GM10266 (cell line): ENCODE measurements around the gene SMYD4.
"Not testable (repeated sequence)": the region's sequence is repeated elsewhere in the genome, so short reads cannot be mapped to it uniquely, and the experiment has no call there.

Source experiments
- DNase-seq: peaks from one replicate; pipeline ENCODE4 v3.0.0; 2012; ENCODE audit errors: extremely low spot score
- TF ChIP-seq, protein P1 (sequence below): IDR thresholded peaks from 2 replicates; pipeline ENCODE4 v1.5.1; 2012; ENCODE audit warnings: mild to moderate bottlenecking, low read depth; ENCODE audit not compliant: control insufficient read depth, insufficient read depth; ENCODE audit errors: missing control alignments

Gene SMYD4

DNA sequence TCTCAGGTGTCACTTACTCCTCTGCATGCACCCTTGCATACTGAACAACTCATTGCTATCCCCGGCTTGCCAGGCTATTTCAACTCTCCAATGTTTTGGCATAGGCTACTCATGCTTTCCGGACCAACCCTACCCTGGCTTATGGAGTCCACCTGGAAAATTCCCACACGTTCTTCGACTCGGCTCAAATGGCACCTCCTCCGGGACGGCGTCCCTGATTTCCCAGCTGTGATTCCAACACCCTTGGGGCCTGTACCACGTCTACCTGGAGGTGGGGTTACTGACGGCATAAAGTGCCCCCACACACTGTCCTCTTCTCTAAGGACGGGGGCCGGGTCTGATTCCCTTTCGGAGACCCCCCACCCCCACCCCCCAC lies 498 bp downstream of the SMYD4 start:
- no peak for DNase-seq

GRCh38 chr17:1820528-1821252 lies 9.0 kb downstream of the SMYD4 start:
- TF ChIP-seq, protein P1, sequence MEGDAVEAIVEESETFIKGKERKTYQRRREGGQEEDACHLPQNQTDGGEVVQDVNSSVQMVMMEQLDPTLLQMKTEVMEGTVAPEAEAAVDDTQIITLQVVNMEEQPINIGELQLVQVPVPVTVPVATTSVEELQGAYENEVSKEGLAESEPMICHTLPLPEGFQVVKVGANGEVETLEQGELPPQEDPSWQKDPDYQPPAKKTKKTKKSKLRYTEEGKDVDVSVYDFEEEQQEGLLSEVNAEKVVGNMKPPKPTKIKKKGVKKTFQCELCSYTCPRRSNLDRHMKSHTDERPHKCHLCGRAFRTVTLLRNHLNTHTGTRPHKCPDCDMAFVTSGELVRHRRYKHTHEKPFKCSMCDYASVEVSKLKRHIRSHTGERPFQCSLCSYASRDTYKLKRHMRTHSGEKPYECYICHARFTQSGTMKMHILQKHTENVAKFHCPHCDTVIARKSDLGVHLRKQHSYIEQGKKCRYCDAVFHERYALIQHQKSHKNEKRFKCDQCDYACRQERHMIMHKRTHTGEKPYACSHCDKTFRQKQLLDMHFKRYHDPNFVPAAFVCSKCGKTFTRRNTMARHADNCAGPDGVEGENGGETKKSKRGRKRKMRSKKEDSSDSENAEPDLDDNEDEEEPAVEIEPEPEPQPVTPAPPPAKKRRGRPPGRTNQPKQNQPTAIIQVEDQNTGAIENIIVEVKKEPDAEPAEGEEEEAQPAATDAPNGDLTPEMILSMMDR = no peak
- no peak for DNase-seq

More for the DNA sequence above, 498 bp downstream of the SMYD4 start:
- TF ChIP-seq, protein P1 = no peak

- no peak for DNase-seq
- TF ChIP-seq, protein P1 = no peak
These were observed 16.6 kb downstream of the SMYD4 start for GRCh38 chr17:1813088-1813487.

DNA sequence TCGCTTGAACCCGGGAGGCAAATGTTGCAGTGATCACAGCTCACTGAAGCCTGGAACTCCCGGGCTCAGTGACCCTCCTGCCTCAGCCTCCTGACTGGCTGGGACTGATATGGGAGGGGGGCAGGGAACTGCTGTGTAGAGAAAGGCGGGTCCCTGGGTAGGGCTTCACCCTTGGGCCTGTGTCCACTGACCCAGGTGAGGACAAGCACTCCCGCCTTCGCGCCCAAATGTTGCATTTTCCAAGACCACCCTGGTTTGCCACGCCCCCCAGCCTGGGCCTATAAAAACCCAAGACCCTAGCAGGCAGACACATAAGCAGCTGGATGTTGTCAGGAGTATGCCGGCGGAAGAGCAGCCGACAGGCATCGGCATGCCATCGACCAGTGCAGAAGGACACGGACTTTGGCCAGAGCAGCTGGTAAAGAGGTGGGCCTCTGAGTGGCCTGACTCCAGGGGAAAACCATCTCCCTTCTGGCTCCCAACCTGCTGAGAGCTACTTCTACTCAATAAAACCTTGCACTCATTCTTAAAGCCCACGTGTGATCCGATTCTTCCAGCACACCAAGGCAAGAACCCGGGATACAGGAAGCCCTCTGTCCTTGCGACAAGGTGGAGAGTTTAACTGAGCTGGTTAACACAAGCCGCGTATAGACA lies 19.1 kb downstream of the SMYD4 start:
- no peak for DNase-seq
- TF ChIP-seq, protein P1 = no peak

DNA sequence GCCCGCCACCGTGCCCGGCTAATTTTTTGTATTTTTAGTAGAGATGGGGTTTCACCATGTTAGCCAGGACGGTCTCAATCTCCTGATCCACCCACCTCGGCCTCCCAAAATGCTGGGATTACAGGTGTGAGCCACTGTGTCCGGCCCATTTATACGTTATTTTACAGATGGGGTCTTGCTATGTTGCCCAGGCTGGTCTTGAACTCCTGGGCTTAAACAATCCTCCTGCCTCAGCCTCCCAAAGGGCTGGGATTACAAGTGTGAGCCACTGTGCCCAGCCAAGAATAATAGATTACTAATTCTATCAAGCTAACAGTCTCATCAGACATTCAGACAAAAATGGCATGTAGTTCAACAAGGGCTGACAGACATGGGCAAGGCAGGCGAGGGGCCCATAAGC lies 19.9 kb downstream of the SMYD4 start:
- not testable (repeated sequence) for DNase-seq

- TF ChIP-seq, protein P1 = no peak
- no peak for DNase-seq
These were observed 21.1 kb downstream of the SMYD4 start for GRCh38 chr17:1808644-1809043.

DNA sequence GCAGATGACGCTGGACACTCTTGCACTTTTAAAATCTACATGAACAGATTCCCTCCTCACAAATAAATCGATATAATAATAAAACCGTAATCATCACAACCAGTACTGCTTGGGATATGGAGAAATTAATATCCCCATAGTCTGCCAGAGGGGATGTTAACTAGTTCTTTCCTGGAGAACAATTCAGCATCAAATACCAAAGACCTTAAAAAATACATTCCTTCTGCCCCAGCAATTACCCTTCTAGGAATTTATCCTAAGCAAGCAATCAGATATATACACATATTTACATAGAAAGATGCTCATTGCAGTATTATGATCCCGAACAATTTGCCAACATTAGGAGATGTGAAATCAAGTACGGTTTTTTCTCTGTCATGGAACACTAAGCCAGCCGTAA lies 21.8 kb downstream of the SMYD4 start:
- DNase-seq = no peak
- TF ChIP-seq, protein P1 = no peak
